GM19240 (cell line): Measurements from ENCODE around the gene GRIK4.
"Not testable (repeated sequence)": the region's sequence is repeated elsewhere in the genome, so short reads cannot be mapped to it uniquely, and the experiment has no call there.

Experiments used
- DNase-seq: peaks from one replicate; pipeline ENCODE4 v3.0.0; 2011; ENCODE audit warnings: low spot score; ENCODE audit not compliant: insufficient read length

The GRIK4 gene

DNA sequence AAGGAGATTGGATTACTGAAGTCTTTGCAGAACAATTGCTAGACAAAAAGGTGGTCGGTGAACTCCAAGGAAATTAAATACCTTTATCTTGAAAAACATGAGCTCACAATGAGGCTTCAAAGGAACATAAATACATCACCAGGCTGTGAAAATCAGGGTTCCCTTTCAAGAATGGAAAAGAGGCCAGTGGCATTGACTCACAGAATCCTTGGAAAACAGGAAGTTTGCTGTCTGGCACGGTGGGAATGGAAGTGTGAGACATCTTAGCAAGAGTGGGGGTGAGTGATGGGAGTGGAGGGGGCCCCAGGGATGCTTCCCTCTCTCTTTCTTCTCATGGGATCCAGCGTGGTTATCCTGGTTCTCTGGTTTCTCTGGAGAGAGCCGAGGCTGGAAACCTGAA, 463.4 kb downstream of the GRIK4 start:
- DNase-seq = no peak

DNA sequence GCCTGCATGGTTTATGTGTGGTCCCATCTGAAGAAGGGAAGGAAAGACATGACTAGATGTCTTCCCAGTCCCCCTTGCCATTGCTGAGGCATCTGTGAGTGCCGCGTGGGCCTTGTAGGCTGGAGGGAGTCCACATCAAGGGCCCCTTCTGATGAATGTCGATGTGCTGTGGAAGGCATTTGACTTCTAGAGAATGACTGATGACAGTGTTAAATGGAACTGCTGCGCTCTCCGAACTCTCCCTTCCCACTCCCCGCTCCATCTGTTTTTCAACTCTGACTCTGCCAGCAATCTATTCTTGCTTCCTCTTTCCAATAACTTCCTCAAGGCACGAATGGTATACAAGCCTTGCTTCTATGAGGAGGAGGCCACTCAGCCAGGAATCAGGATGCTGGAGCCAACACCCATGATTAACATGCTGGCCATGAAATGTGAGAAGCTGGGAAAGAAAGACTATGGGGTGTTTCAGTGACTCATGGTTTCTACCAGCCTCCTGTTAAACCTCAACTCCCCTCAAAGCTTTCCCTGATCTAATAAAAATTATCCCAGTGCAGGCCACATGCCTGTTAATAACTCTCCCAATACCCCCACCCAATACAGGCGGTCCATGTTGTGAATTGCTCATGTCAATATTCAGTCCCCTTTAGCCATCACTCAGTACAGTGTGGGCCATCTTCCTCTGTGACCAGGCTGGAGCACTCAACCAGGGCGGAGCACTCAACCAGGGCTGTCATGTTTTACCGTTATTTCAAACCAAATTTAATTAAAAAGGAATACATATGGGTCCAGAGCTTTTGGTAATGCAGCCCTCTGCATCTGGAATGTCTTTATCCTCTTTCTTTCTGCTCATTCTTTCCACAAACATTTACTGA, 466.0 kb downstream of the GRIK4 start:
- DNase-seq = no peak

DNA sequence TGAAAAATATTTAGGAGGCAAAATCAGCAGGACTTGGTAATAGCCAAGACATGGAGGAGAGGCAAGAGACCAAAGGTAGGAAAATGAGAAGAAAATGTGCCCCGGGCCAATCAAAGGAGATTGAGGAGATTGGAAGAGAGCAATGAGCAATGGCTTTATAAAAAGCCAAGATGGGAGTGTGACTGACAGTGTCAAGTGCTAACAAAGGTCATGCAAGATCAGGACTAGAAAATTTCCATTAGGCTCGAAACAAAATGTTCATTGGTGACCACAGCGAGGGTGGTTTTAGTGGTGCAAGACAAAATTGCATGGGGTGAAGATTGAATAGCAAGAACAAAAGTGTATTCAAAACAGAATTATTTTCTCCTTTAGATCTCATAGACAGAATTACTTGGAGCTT, 467.2 kb downstream of the GRIK4 start:
- DNase-seq = no peak

DNA sequence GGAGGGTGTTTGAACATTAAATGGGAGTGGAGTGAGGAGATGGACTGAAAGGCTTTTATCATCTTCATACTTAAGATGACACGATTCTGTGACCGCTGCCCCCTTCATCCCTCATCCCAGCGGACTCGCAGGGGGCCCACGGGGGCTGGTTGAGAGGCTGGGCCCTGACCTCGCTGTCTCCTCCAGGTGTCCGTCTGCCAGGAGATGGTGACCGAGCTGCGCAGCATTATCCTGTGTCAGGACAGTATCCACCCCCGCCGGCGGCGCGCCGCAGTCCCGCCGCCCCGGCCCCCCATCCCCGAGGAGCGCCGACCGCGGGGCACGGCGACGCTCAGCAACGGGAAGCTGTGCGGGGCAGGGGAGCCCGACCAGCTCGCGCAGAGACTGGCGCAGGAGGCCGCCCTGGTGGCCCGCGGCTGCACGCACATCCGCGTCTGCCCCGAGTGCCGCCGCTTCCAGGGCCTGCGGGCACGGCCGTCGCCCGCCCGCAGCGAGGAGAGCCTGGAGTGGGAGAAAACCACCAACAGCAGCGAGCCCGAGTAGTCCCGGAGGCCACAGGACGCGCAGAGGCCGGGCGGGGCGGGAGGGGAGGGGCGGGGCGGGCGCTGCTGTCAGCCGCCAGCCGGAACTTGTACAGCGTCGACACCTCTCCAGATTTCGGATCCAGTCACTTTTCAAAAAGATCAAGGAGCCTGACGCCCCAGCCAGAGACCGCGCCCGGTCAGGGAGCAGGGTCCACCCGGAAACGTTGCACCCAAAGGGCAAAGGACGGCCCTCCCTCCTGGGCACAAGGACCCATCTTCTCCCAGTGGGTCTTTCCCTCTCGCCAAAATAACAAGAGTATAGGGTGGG, 474.4 kb downstream of the GRIK4 start:
- peak; percentile 19 for DNase-seq

DNA sequence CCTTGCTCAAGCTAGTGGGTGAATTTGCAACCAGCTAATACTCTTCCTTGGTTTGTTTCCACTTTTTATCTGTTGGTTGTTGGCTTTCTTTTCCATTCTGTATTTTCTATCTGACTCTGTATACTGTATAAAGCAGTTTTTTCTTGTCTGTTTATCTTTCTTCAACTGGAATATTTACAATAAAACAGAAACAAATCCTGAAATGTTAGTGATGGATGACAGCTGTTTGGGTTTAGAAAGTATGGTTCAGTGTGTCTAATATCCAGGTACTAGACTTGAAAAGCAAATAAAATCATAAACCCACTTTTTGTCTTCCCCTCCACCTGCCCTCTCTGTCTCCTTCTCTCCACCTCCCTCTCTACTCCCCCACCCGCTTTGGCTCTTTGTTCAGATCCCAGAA, 477.1 kb downstream of the GRIK4 start:
- no peak for DNase-seq

DNA sequence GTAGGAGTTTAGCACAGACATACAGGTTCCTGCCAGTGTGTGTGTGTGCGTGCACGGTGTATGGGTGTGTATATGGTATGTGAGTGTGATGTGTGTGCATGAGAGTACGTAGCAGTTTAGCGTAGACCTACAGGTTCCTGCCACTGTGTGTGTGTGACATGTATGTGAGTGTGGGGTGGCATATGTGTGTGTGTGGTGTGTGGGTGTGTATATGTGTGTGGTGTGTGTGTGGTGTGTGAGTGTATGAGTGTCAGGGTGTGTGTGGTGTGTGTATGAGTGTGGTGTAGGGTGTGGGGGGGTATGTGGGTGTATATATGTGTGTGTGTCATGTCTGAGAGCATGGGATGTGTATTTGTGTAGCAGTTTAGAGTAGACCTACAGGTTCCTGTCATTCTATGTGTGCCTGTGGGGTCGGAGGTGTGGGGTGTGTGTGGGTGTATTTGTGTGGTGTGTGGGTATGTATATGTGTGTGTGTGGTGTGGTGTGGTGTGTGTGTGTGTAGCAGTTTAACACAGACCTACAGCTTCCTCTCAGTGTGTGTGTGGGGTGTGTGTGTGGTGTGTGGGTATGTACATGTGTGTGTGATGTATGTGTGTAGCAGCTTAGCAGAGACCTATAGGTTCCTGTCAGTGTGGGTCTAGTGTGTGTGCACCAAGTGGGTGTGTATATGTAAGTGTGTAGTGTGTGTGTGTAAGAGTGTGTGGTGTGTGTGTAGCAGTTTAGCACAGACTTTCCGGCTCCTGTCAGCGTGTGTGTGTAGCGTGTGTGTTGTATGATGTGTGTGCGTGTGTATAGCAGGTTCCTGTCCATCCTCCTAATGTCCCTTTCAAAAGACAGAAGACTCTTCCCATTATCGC, 480.5 kb downstream of the GRIK4 start:
- no peak for DNase-seq

DNA sequence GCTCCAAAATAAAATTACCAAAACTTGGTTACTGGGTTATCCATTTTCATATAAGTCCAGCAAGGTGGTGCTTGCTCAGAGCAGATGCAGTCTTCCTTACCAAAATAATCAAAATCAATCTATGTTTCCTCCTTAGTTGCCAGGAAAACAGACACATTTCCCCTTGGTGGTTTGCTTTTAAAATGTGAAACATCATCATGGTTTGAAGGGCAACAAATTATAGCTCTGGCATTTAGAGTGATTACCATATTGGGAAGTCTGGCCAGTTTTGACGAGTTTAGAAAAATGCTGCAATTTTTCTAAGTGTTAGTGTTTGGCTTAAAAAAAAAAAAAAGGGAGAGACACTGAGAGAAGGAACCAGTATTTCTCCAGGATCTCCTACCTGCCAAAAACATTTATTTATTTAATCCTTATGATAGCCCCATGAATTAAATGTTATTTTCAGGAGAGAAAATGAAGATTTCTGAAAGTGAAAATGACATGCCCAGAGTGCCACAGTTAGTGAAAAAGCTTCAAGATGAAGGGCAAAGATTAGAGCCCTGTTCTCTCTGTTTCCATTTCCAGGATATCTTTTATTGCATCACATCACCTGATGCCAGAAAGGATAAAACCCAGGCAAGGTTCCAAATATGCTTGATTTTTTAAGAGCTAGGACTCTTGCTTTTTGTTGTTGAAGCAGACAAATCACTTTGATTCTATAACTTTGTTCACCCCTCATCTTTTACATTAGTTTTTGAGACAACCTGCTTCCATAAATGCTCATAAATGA, 482.7 kb downstream of the GRIK4 start:
- DNase-seq = no peak

DNA sequence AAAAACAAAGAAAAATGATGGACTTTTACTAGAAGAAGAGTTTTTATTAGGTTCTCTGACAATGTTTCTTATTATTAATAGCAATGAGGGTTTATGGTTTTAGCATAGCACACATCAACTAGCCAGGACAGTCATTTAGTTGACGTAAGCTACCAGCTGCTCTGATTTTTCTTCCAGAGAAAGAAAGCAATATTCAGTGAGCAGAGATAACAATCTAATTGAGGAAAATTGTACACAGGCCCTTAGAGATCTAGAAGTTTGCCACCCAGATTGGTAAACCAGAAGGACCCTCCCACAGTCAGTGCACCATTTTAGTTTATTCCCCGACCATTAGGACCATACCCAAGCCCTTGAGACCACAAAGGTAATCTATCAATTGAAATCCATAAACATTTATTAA, 483.6 kb downstream of the GRIK4 start:
- DNase-seq = no peak

DNA sequence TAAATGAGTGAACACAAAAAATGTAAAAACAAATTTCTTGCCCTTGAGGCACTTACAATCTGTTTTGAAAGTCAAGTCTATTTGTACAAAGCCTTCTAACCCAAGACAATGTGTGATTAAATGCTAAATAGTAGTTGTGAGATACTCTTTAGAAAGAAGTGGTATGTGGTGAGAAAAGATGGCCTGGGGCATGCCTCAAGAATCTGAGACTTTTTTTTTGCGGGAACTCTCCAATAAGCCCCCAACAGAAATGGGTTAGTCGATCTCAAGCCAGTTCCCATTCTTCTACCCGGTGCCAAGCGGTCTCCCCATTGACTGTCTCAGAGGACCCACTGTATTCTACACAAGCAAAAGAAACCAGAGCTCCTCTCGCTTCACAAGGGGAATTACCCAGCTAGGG, 485.4 kb downstream of the GRIK4 start:
- DNase-seq = no peak

DNA sequence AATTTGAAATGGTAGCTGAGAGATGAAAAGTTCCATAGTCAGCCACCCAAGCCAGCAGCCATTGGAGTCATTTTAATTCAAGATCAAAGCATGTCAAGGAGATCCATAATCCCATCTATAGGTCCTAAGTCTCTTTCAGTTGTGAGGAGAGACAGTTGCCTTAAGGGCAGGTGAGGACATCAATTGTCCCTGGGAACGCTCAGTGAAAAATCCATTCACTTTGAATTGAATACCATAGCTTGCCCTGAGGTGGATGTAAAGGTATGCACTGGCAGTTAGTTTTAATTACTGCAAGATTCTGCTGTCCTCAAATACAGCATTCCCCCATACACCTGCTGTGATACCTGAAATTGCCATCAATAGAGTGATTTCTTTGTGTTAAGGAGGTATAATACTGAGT, 487.0 kb downstream of the GRIK4 start:
- no peak for DNase-seq

DNA sequence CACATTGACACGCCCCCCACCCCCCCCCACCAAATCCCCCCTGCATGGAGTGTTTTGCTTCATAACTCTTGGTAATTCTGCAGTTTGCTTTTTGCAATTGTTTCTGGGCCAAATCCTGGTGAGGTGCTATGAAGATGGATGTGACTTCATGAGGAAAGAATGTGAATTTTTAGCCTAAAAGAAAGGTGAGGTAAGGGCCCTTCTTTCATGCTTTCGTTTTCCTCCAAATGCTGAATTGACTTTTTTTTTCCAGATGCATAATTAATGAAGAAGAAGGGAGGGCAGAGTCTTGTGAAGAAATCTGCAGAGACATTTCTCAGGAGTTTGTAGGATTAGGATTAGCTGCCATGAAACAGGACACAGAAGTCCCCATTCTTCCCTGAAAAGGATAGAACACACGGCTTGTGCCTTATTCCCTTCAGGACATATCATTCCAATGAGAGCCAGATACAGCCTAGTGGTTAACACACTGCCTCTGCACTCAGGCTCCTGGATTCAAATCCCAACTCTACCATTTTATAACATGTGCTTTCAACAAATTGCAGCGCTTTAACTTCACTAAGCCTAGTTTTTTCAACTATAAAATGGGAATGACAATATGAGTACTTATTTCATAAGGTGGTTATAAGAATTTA, 492.8 kb downstream of the GRIK4 start:
- no peak for DNase-seq

DNA sequence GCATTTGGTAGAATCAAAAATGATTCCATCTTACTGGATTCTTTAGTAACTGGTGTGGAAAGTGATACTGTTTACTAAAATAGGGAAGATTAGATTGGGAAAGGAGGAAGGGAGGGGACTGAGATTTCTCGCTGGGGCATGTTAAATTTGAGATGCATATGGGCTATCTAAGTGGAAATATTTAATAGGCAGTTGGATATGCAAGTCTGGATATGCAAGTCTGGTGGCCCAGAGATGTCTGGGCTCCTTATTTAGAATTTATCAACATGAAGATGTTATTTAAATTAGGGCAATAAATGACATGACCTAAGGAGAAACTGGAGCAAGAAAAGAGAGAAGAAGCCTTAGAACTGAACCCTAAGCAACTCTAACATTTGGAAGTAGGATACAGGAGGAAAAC, 495.4 kb downstream of the GRIK4 start:
- DNase-seq = no peak

DNA sequence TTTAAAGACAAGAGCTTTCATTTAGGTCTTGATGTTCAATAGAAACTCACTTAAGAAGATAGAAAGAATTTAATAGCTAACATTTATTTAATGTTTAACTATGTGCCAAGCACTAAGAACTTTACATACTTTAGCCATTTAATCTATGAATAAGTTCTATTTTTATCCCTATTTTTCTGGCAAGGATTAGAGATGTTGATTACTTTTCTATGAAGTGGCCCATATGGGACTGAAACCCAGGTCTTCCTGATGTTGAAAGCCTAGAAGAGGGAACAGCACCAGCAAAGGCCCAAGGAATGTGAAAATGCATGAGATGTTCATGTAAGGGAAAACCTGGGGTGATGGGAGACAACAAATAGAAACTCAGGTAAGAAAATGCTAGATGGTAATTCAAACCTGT, 497.0 kb downstream of the GRIK4 start:
- no peak for DNase-seq

DNA sequence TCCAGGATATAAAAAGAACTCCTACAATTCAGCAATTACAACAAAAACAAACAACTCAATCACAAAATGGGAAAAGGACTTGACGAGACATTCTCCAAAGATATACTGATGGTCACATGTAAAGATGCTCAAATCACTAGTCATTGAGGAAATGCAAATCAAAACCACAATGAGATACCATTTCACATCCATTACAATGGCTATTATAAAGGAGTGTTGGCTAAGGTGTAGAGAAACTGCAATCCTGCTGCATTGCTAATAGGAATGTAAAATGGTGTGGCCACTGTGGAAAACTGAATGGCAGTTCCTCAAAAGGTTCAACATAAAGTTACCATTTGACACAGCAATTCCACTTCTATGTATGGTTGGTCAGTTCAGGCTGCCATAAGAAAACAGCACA, 500.5 kb downstream of the GRIK4 start:
- DNase-seq = no peak

DNA sequence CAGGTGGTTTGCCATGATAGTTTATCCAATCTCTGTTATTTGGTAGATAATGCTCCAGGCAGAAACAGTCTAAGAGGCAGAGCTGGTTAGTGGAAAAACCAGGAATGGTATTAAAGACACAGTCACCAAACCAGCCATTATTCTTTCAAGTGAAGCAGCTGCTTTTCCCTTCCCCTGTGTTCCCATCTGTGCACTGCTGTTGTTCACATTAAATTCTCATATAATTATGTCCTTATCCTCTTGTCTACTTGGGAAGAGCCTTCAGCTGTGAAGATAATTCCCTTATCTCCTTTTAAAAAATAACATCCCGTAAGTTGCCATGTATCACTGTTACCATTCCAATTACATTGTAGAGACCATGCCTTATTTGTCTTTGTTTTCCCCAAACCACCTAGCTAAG, 507.2 kb downstream of the GRIK4 start:
- no peak for DNase-seq

DNA sequence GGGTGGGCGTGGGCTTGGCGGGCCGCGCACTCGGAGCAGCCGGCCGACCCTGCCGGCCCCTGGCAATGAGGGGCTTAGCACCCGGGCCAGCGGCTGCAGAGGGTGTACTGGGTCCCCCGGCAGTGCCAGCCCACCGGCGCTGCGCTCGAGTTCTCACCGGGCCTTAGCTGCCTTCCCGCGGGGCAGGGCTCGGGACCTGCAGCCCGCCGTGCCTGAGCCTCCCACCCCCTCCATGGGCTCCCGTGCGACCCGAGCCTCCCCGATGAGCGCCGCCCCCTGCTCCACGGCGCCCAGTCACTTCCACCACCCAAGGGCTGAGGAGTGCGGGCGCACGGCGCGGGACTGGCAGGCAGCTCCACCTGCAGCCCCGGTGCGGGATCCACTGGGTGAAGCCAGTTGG, 510.2 kb downstream of the GRIK4 start:
- not testable (repeated sequence) for DNase-seq

DNA sequence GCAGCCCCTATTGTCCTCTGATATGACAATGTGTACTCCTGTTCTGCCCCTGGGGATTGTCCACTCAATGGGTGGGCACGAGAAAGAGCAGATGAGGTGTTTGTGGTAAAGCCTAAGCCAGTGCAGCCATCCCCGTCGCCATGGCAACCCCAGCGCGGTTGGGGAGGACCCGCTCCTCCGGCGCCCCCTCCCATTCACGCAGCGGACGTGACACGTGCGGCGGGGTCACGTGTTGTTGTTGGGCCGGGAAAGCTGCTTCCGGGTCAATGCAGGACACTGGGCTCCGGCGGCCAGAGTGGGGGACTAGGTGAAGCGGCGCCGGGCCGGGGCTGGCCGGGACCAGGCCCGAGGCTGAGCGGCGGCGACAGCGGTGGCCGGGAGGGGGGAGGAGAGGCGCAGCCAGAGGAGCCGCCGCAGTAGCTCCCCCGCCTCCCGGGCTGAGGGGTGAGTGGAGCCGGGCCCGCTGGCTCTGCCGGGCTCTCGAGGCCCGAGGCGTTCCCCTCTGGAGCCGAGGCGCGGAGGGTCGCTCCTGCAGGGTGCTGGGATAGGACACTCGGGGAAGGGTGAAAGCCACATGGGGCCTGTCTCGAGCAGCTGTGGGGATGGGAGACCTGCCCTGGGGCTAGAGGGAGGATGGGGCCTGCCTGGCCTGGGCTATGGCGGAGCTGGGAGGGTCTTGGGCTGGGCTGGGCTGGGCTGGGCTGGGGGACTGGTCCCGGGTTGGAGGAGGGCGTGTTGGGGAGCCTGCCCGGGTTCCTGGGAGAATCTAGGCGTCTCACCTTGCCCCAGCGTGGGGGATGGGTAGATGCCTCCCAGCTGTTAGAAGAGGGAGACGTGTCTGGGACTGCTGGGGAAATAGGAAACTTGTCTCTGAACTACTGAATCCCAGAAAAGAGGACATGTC, 512.6 kb downstream of the GRIK4 start, which contains the start of gene TBCEL:
TBCEL (plus strand) TSS at position 255 of the 904 bp plus-strand sequence. CDS start 21,589 bp downstream, outside the sequence.
- peak; percentile 97 for DNase-seq

DNA sequence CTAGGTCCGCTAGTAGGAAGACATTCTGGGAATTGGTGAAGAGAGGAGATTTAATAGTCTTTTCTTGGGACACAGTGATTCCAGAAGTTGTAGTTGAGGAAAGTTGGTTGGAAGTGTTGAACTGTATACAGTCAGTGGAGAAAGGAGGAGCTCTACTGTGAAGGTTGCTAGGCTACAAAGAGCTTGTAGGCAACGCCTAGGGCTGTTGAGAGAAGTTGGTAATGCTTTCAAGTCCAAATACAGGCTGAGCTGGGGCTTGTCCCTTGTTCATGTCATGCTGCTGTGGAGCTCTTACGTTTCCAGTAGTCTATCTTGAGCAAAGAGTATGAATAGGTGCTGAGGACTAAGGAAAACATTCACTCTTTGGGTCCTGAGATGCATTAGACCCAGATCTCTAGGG, 513.4 kb downstream of the GRIK4 start:
- no peak for DNase-seq

DNA sequence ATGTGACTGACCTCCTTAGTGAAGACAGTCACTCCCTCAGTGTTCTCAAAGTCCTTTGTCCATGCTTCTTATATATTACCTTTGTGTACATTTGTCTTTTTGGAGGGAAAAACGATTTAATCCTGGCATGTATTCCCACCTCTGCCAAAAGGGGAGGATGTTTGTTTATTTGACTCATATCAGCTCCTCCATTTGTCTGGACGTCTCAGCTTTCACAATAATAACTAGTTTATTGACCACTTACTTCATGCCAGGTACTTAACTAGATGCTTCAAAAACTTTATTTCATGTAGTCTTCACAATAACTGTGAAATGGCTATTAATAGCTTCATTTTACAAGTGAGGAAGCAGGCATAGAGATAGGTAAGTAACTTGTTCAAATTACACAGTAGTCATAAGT, 517.6 kb downstream of the GRIK4 start:
- no peak for DNase-seq
